ENCODE results near the gene TLX2. TPM values are rescaled to one million over a fixed set of nuclear protein-coding genes. Genes with fewer than 3 reads are reported as not detected.
A peak's percentile ranks its signal among the peaks of the same experiment; 100 is the strongest.

TLX2 gene
- total and polyA plus RNA-seq, 2 of the 13 experiments (the other 11 are each of a cell fraction or from before 2014, with no cell fraction given), result 0.05 to 0.20 TPM

GRCh38 chr2:74503506-74504475 lies 10.5 kb upstream of the TLX2 start (continued):
- TF ChIP-seq PRDM4 (CRISPR knock-in tag; IDR thresholded peaks at IDR 0.05; ENCODE audit: borderline replicate concordance) (no peak), ZNF749 (CRISPR knock-in tag; IDR thresholded peaks at IDR 0.05; ENCODE audit: borderline replicate concordance) (no peak; the same call in 1 of the 2 replicates), MYPOP (CRISPR knock-in tag; IDR thresholded peaks at IDR 0.05) (peak; percentile 37; the same call in 1 of the 2 replicates), SKIL (CRISPR knock-in tag; IDR thresholded peaks at IDR 0.05; ENCODE audit: borderline replicate concordance) (0 out of 2 replicates have a peak, but pooled peaks have one; percentile 2), ZNF710 (CRISPR knock-in tag; IDR thresholded peaks at IDR 0.05; ENCODE audit: borderline replicate concordance) (no peak), ISX (CRISPR knock-in tag; conservative IDR thresholded peaks at IDR 0.05) (no peak), GFI1 (CRISPR knock-in tag; IDR thresholded peaks at IDR 0.05; ENCODE audit: borderline replicate concordance) (no peak), ZNF615 (CRISPR knock-in tag; IDR thresholded peaks at IDR 0.05; ENCODE audit: borderline replicate concordance) (0 out of 2 replicates have a peak, but pooled peaks have one; percentile 8), ZNF441 (CRISPR knock-in tag; IDR thresholded peaks at IDR 0.05; ENCODE audit: borderline replicate concordance) (0 out of 2 replicates have a peak, but pooled peaks have one; percentile 27), ZMYM2 (CRISPR knock-in tag; IDR thresholded peaks at IDR 0.05) (no peak), SNAI1 (CRISPR knock-in tag; IDR thresholded peaks at IDR 0.05; ENCODE audit: borderline replicate concordance) (no peak), ZNF275 (CRISPR knock-in tag; IDR thresholded peaks at IDR 0.05; ENCODE audit: borderline replicate concordance) (no peak), NFYC (CRISPR knock-in tag; IDR thresholded peaks at IDR 0.05) (no peak), PCBP1 (IDR thresholded peaks at IDR 0.05; ENCODE audit: borderline replicate concordance, low read depth, low read length) (peak; percentile 58; the same call in 1 of the 2 replicates), ZNF234 (CRISPR knock-in tag; conservative IDR thresholded peaks at IDR 0.05) (no peak), MBNL3 (CRISPR knock-in tag; conservative IDR thresholded peaks at IDR 0.05) (no peak), ZNF484 (CRISPR knock-in tag; IDR thresholded peaks at IDR 0.05; ENCODE audit: borderline replicate concordance, low read depth) (no peak), ZFP82 (CRISPR knock-in tag; IDR thresholded peaks at IDR 0.05; ENCODE audit: borderline replicate concordance) (no peak)

Measured in HepG2 (cell line).